Measurements from ENCODE around the gene GHRHR.

GHRHR gene

GRCh38 chr7:30934732-30935568 is 28.8 kb upstream of the GHRHR start:
- Mint-ChIP-seq H3K27me3 (peaks cover 46% of the 10 kb centered on the region), H3K4me1 (no peaks in the 10 kb centered on the region), H3K9me3 (no peaks in the 10 kb centered on the region), H3K4me3 (no peak overlapping the region), H3K27ac (no peak overlapping the region), H3K36me3 (no peaks in the 10 kb centered on the region)
- no peak for ATAC-seq

GRCh38 chr7:30935569-30935877 is 28.2 kb upstream of the GHRHR start:
- no peak overlapping the region for H3K4me3 Mint-ChIP-seq
- H3K36me3 Mint-ChIP-seq, result no peaks in the 10 kb centered on the region
- H3K27ac Mint-ChIP-seq, result no peak overlapping the region

GRCh38 chr7:30936650-30937245 is 27.0 kb upstream of the GHRHR start:
- no peak for ATAC-seq
- H3K36me3 Mint-ChIP-seq, result no peaks in the 10 kb centered on the region
- H3K27me3 Mint-ChIP-seq, result peaks cover 55% of the 10 kb centered on the region
- H3K27ac Mint-ChIP-seq, result no peak overlapping the region
- H3K4me1 Mint-ChIP-seq, result no peaks in the 10 kb centered on the region
- no peaks in the 10 kb centered on the region for H3K9me3 Mint-ChIP-seq
- H3K4me3 Mint-ChIP-seq, result no peak overlapping the region

More at GRCh38 chr7:30935569-30935877, 28.2 kb upstream of the GHRHR start:
- ATAC-seq, result no peak
- Mint-ChIP-seq H3K9me3 (no peaks in the 10 kb centered on the region), H3K27me3 (peaks cover 47% of the 10 kb centered on the region), H3K4me1 (no peaks in the 10 kb centered on the region)

- no peak for ATAC-seq
Observed at GRCh38 chr7:30937416-30937815, 26.3 kb upstream of the GHRHR start.

GRCh38 chr7:30938435-30939316 is 25.1 kb upstream of the GHRHR start:
- Mint-ChIP-seq H3K9me3 (no peaks in the 10 kb centered on the region), H3K27me3 (peaks cover 63% of the 10 kb centered on the region), H3K27ac (no peak overlapping the region), H3K4me3 (no peak overlapping the region), H3K36me3 (no peaks in the 10 kb centered on the region), H3K4me1 (no peaks in the 10 kb centered on the region)
- ATAC-seq, result peak; percentile 44

More at GRCh38 chr7:30937416-30937815, 26.3 kb upstream of the GHRHR start:
- Mint-ChIP-seq H3K4me3 (no peak overlapping the region), H3K27me3 (peaks cover 61% of the 10 kb centered on the region), H3K4me1 (no peaks in the 10 kb centered on the region), H3K27ac (no peak overlapping the region), H3K36me3 (no peaks in the 10 kb centered on the region), H3K9me3 (no peaks in the 10 kb centered on the region)

GRCh38 chr7:30941582-30942323 is 22.0 kb upstream of the GHRHR start:
- Mint-ChIP-seq H3K4me1 (no peaks in the 10 kb centered on the region), H3K27ac (no peak overlapping the region), H3K36me3 (no peaks in the 10 kb centered on the region), H3K27me3 (peaks cover 59% of the 10 kb centered on the region), H3K9me3 (peaks cover 6% of the 10 kb centered on the region), H3K4me3 (no peak overlapping the region)
- ATAC-seq, result no peak

- H3K4me3 Mint-ChIP-seq, result no peak overlapping the region
- no peaks in the 10 kb centered on the region for H3K4me1 Mint-ChIP-seq
- no peak for ATAC-seq
- H3K9me3 Mint-ChIP-seq, result peaks cover 8% of the 10 kb centered on the region
- H3K27ac Mint-ChIP-seq, result no peak overlapping the region
- no peaks in the 10 kb centered on the region for H3K36me3 Mint-ChIP-seq
- H3K27me3 Mint-ChIP-seq, result peaks cover 36% of the 10 kb centered on the region
Observed at GRCh38 chr7:30950197-30950596, 13.6 kb upstream of the GHRHR start.

- H3K9me3 Mint-ChIP-seq, result peaks cover 19% of the 10 kb centered on the region
- peaks cover 20% of the 10 kb centered on the region for H3K27me3 Mint-ChIP-seq
- no peak overlapping the region for H3K27ac Mint-ChIP-seq
- H3K4me3 Mint-ChIP-seq, result no peak overlapping the region
- no peaks in the 10 kb centered on the region for H3K4me1 Mint-ChIP-seq
- H3K36me3 Mint-ChIP-seq, result no peaks in the 10 kb centered on the region
- no peak for ATAC-seq
Observed at GRCh38 chr7:30954914-30955313, 8.8 kb upstream of the GHRHR start.

GRCh38 chr7:30956704-30957103 is 7.0 kb upstream of the GHRHR start:
- ATAC-seq, result no peak
- H3K4me1 Mint-ChIP-seq, result no peaks in the 10 kb centered on the region
- no peaks in the 10 kb centered on the region for H3K36me3 Mint-ChIP-seq
- H3K27ac Mint-ChIP-seq, result no peak overlapping the region
- peaks cover 13% of the 10 kb centered on the region for H3K27me3 Mint-ChIP-seq
- peaks cover 21% of the 10 kb centered on the region for H3K9me3 Mint-ChIP-seq
- H3K4me3 Mint-ChIP-seq, result no peak overlapping the region

- Mint-ChIP-seq H3K27me3 (no peaks in the 10 kb centered on the region), H3K4me3 (no peak overlapping the region), H3K36me3 (no peaks in the 10 kb centered on the region), H3K9me3 (peaks cover 6% of the 10 kb centered on the region), H3K27ac (no peak overlapping the region), H3K4me1 (peaks cover 13% of the 10 kb centered on the region)
- ATAC-seq, result no peak
Observed at GRCh38 chr7:30965372-30965771, 1.6 kb downstream of the GHRHR start.

GRCh38 chr7:30965883-30966282 is 2.1 kb downstream of the GHRHR start:
- no peaks in the 10 kb centered on the region for H3K36me3 Mint-ChIP-seq
- no peaks in the 10 kb centered on the region for H3K27me3 Mint-ChIP-seq
- no peak for ATAC-seq
- no peak overlapping the region for H3K27ac Mint-ChIP-seq
- H3K9me3 Mint-ChIP-seq, result peaks cover 6% of the 10 kb centered on the region
- peaks cover 13% of the 10 kb centered on the region for H3K4me1 Mint-ChIP-seq
- H3K4me3 Mint-ChIP-seq, result no peak overlapping the region

- ATAC-seq, result peak; percentile 32
- H3K4me3 Mint-ChIP-seq, result no peak overlapping the region
- peaks cover 13% of the 10 kb centered on the region for H3K4me1 Mint-ChIP-seq
- no peaks in the 10 kb centered on the region for H3K9me3 Mint-ChIP-seq
- H3K27ac Mint-ChIP-seq, result no peak overlapping the region
- peaks cover 14% of the 10 kb centered on the region for H3K27me3 Mint-ChIP-seq
- no peaks in the 10 kb centered on the region for H3K36me3 Mint-ChIP-seq
Observed at GRCh38 chr7:30968294-30968693, 4.5 kb downstream of the GHRHR start.

- Mint-ChIP-seq H3K27ac (no peak overlapping the region), H3K9me3 (no peaks in the 10 kb centered on the region), H3K27me3 (peaks cover 17% of the 10 kb centered on the region), H3K4me3 (no peak overlapping the region), H3K36me3 (no peaks in the 10 kb centered on the region), H3K4me1 (peaks cover 13% of the 10 kb centered on the region)
- ATAC-seq, result peak; percentile 6
Observed at GRCh38 chr7:30968747-30969603, 5.2 kb downstream of the GHRHR start.

GRCh38 chr7:30969604-30969970 is 5.8 kb downstream of the GHRHR start:
- ATAC-seq, result no peak
- Mint-ChIP-seq H3K27me3 (peaks cover 23% of the 10 kb centered on the region), H3K4me1 (peaks cover 18% of the 10 kb centered on the region), H3K36me3 (no peaks in the 10 kb centered on the region), H3K9me3 (no peaks in the 10 kb centered on the region), H3K4me3 (no peak overlapping the region), H3K27ac (no peak overlapping the region)
